K562 (cell line): ENCODE measurements around the gene HSF2. TPM values are rescaled to one million over a fixed set of nuclear protein-coding genes. Genes with fewer than 3 reads are reported as not detected.

Experiments
- ATAC-seq: fragments of 200-7000 bp; cut with Tn5 transposase; 3 replicates; pipeline ENCODE4 v1.9.1; 2020; ENCODE audit warnings: moderate library complexity
- BruUV-seq: library from RNA; stranded (reverse); fragments of 400-500 nt; replicated peaks from 2 replicates; lab custom pipeline; 2021; lab: Mats Ljungman, UMichigan
- CTCF ChIA-PET: fragments of 300-600 bp; formaldehyde crosslinking; extraction: SDS; loops from one replicate; lab custom pipeline; 2021; ENCODE audit warnings: low intra/inter-chr PET ratio; lab: Yijun Ruan, JAX
- POLR2A ChIA-PET: fragments of 300-600, 350-650 bp; sonication (Branson Sonifier 250); formaldehyde crosslinking; extraction: SDS; loops from one replicate; lab custom pipeline; 2021; ENCODE audit warnings: antibody characterized with exemption, inconsistent platforms; lab: Yijun Ruan, JAX
- DNase-seq, 4 experiments: peaks; one replicate each; pipeline versions ENCODE4 v3.0.0 to v3.0.0-alpha.2; 2011 to 2018; ENCODE audit warnings: low spot score in 3 of 4, mixed read lengths in 3 of 4; ENCODE audit errors: extremely low read depth in 1 of 4
- FAIRE-seq: peaks from 2 replicates; lab custom pipeline; 2011; peaks lifted over from hg19 to GRCh38; lab: Jason Lieb, UNC
- H2AFZ ChIP-seq: 2 replicates; pipeline ENCODE4 v1.6.0; 2011; ENCODE audit warnings: low read depth, low read length, control low read depth, inconsistent platforms
- H3K27ac ChIP-seq: fragments of 200-600 bp; 3 replicates; pipeline ENCODE4 v1.8.0; 2011; ENCODE audit warnings: low read depth, mild to moderate bottlenecking, control low read depth, inconsistent platforms, low read length, moderate library complexity, mixed read lengths; ENCODE audit errors: extremely low read depth
- H3K27me3 ChIP-seq, 2 experiments: fragments of 300-600 bp in 1 of 2; 2 replicates in 1 of 2; 3 replicates in 1 of 2; pipeline versions ENCODE4 v1.6.0 to v1.8.0; 2011; ENCODE audit warnings: inconsistent platforms in 2 of 2, low read length in 2 of 2, mild to moderate bottlenecking in 1 of 2, mixed read lengths in 1 of 2, moderate library complexity in 1 of 2; ENCODE audit not compliant: control insufficient read depth in 2 of 2, insufficient read depth in 2 of 2
- H3K36me3 ChIP-seq: fragments of 300-600 bp; 3 replicates; pipeline ENCODE4 v1.8.0; 2011; ENCODE audit warnings: mild to moderate bottlenecking, low read length, inconsistent platforms; ENCODE audit not compliant: control insufficient read depth, insufficient read depth
- H3K4me1 ChIP-seq, 2 experiments: fragments of 200-600 bp in 1 of 2; replicated peaks in 1 of 2; 2 replicates in 1 of 2; 3 replicates in 1 of 2; pipeline versions ENCODE4 v1.5.1 to v1.8.0; 2011; ENCODE audit warnings: inconsistent platforms in 2 of 2, low read length in 2 of 2, mild to moderate bottlenecking in 1 of 2, mixed read lengths in 1 of 2, moderate library complexity in 1 of 2; ENCODE audit not compliant: control insufficient read depth in 2 of 2, insufficient read depth in 2 of 2
- H3K4me2 ChIP-seq: 2 replicates; pipeline ENCODE4 v1.6.1; 2011; ENCODE audit warnings: low read length, control low read depth, inconsistent platforms, mixed read lengths; ENCODE audit not compliant: insufficient read depth
- H3K4me3 ChIP-seq: fragments of 200-600 bp; sonication (generic), shearing (Covaris generic); 2 replicates; pipeline ENCODE4 v1.5.1; 2016; ENCODE audit warnings: control low read depth, inconsistent platforms
- H3K79me2 ChIP-seq: fragments of 200-600 bp; 3 replicates; pipeline ENCODE4 v1.8.0; 2011; ENCODE audit warnings: low read length, inconsistent platforms; ENCODE audit not compliant: control insufficient read depth, insufficient read depth
- H3K9ac ChIP-seq, 2 experiments: 2 replicates each; pipeline versions ENCODE4 v1.6.0 to v1.6.1; 2011; ENCODE audit warnings: low read depth in 2 of 2, low read length in 2 of 2, control low read depth in 1 of 2, inconsistent platforms in 1 of 2, mild to moderate bottlenecking in 1 of 2, mixed read lengths in 1 of 2; ENCODE audit not compliant: insufficient read depth in 1 of 2
- H3K9me1 ChIP-seq: one replicate; pipeline ENCODE4 v1.6.0; 2011; ENCODE audit warnings: inconsistent platforms, mild to moderate bottlenecking, low read length, moderate library complexity; ENCODE audit not compliant: control insufficient read depth, insufficient read depth
- H3K9me3 ChIP-seq: replicated peaks from 2 replicates; pipeline ENCODE4 v1.5.1; 2011; ENCODE audit warnings: low read depth, low read length, inconsistent platforms; ENCODE audit not compliant: control insufficient read depth, insufficient read depth
- H4K20me1 ChIP-seq: replicated peaks from 2 replicates; pipeline ENCODE4 v1.6.1; 2011; ENCODE audit warnings: low read length, inconsistent platforms, mixed read lengths; ENCODE audit not compliant: control insufficient read depth, insufficient read depth
- ARID1B ChIP-seq: fragments of 450-650 bp; IDR thresholded peaks from 2 replicates; pipeline ENCODE4 v1.6.1; 2016; ENCODE audit warnings: antibody characterized with exemption, mild to moderate bottlenecking, inconsistent platforms
- CBFA2T2 ChIP-seq: fragments of 450-650 bp; conservative IDR thresholded peaks from 2 replicates; pipeline ENCODE4 v1.6.1; 2017; ENCODE audit warnings: mild to moderate bottlenecking
- CBFA2T3 ChIP-seq: fragments of 450-650 bp; IDR thresholded peaks from 2 replicates; pipeline ENCODE4 v1.6.1; 2017
- DPF2 ChIP-seq: fragments of 450-650 bp; IDR thresholded peaks from 2 replicates; pipeline ENCODE4 v1.6.1; 2016
- FOXM1 ChIP-seq, 2 experiments: fragments of 450-650 bp in 1 of 2; sonication (generic) in 1 of 2; formaldehyde crosslinking in 1 of 2; IDR thresholded peaks; 2 replicates each; pipeline versions ENCODE4 v1.6.1 to v1.9.0; 2017 to 2022; ENCODE audit warnings: low read depth in 2 of 2, mild to moderate bottlenecking in 2 of 2, missing genetic modification reagents in 1 of 2, moderate library complexity in 1 of 2
- JUNB ChIP-seq: fragments of 450-650 bp; formaldehyde crosslinking; conservative IDR thresholded peaks from 2 replicates; pipeline ENCODE4 v1.4.0; 2020; ENCODE audit warnings: mild to moderate bottlenecking
- KLF16 ChIP-seq: IDR thresholded peaks from 2 replicates; pipeline ENCODE4 v1.6.1; 2016; ENCODE audit warnings: antibody characterized with exemption
- NCOR1 ChIP-seq: fragments of 450-650 bp; IDR thresholded peaks from 2 replicates; pipeline ENCODE4 v1.6.1; 2016; ENCODE audit warnings: mild to moderate bottlenecking, moderate library complexity
- NFIC ChIP-seq: fragments of 450-650 bp; IDR thresholded peaks from 2 replicates; pipeline ENCODE4 v1.6.1; 2017; ENCODE audit warnings: mild to moderate bottlenecking, inconsistent platforms
- NONO ChIP-seq, 2 experiments: fragments of 200-400 bp in 1 of 2; fragments of 450-650 bp in 1 of 2; formaldehyde crosslinking in 1 of 2; IDR thresholded peaks; 2 replicates each; pipeline ENCODE4 v1.6.1; 2017; ENCODE audit warnings: low read depth in 2 of 2, mild to moderate bottlenecking in 2 of 2, moderate library complexity in 2 of 2, low read length in 1 of 2
- PTRF ChIP-seq: fragments of 450-650 bp; IDR thresholded peaks from 2 replicates; pipeline ENCODE4 v1.6.1; 2016; ENCODE audit warnings: mild to moderate bottlenecking, missing genetic modification characterization, missing compliant biosample characterization
- SRF ChIP-seq, 2 experiments: fragments of 250-450, 450-650 bp in 1 of 2; sonication (Bioruptor Pico) in 1 of 2; sonication (generic) in 1 of 2; formaldehyde crosslinking; IDR thresholded peaks; 2 replicates each; pipeline versions ENCODE4 v1.5.0 to v1.5.1; 2020 to 2022; ENCODE audit warnings: mild to moderate bottlenecking in 1 of 2, missing genetic modification reagents in 1 of 2
- TAL1 ChIP-seq: fragments of 450-650 bp; IDR thresholded peaks from 2 replicates; pipeline ENCODE4 v1.6.1; 2016; ENCODE audit warnings: mild to moderate bottlenecking
- TEAD4 ChIP-seq, 2 experiments: sonication (generic) in 1 of 2; formaldehyde crosslinking in 1 of 2; IDR thresholded peaks; 2 replicates each; pipeline versions ENCODE4 v1.6.1 to v1.8.0; 2012 to 2022; ENCODE audit warnings: borderline replicate concordance in 1 of 2, inconsistent platforms in 1 of 2, low read length in 1 of 2, mild to moderate bottlenecking in 1 of 2, missing genetic modification reagents in 1 of 2
- U2AF1 ChIP-seq: fragments of 200-400 bp; formaldehyde crosslinking; optimal IDR thresholded peaks from 2 replicates; pipeline ENCODE3; 2017; ENCODE audit warnings: mild to moderate bottlenecking, low read depth, low read length, moderate library complexity
- ZNF263 ChIP-seq: sonication (generic); formaldehyde crosslinking; IDR thresholded peaks from 2 replicates; pipeline ENCODE4 v1.8.0; 2022; ENCODE audit warnings: mild to moderate bottlenecking, missing genetic modification reagents, borderline replicate concordance
- ZNF436 ChIP-seq: fragments of 250-450, 450-650 bp; sonication (Bioruptor Pico); formaldehyde crosslinking; IDR thresholded peaks from 2 replicates; pipeline ENCODE4 v1.7.0; 2020; ENCODE audit warnings: mild to moderate bottlenecking
- ZNF740 ChIP-seq, 3 experiments: fragments of 200-800 bp in 1 of 3; sonication (Bioruptor generic) in 1 of 3; sonication (generic) in 1 of 3; formaldehyde crosslinking in 1 of 3; IDR thresholded peaks; 2 replicates each; pipeline versions ENCODE4 v1.6.1 to v1.8.0; 2016 to 2022; ENCODE audit warnings: mild to moderate bottlenecking in 2 of 3, missing compliant biosample characterization in 2 of 3, missing genetic modification characterization in 2 of 3, missing genetic modification reagents in 1 of 3
- WGBS: fragments of 100-300 bp; shearing (Covaris generic); methylation state at CpG from one replicate; pipeline ENCODE4 v1.1.6; 2016; ENCODE audit warnings: low coverage, mixed read lengths; ENCODE audit not compliant: insufficient coverage; ENCODE audit errors: missing lambda C conversion rate; 5-methylcytosine and 5-hydroxymethylcytosine counted together
- in situ Hi-C: fragments of 300-500 bp; cut with MboI; formaldehyde crosslinking; loops from 4 replicates; pipeline ENCODE4 v1.15.0; 2018; ENCODE audit warnings: inconsistent platforms, mixed read lengths
- intact Hi-C: fragments of 100-400 bp; cut with micrococcal nuclease; formaldehyde crosslinking; loops from 2 replicates; pipeline ENCODE4 v1.14.2; 2022
- polyA plus RNA-seq, 8 experiments: library from polyadenylated mRNA; depleted of rRNA in 4 of 8; stranded (reverse) in 5 of 8; unstranded in 3 of 8; fragments of >200 nt; fragmentation: Nextera tagmentation in 2 of 8; fragmentation: Illumina TruSeq in 1 of 8; extraction: Ambion mirVana in 2 of 8; extraction: Trizol in 1 of 8; gene quantifications; 2 replicates each; pipeline versions ENCODE4 v1.2.1 to v1.2.3, GENCODE V29; 2011 to 2014; ENCODE audit warnings: inconsistent platforms in 1 of 8, missing spikeins in 1 of 8
- total RNA-seq, 7 experiments: library from RNA; depleted of rRNA in 6 of 7; stranded (reverse); fragments of >200 nt in 6 of 7; fragmentation: Illumina TruSeq in 2 of 7; extraction: Trizol in 2 of 7; gene quantifications; 2 replicates each; pipeline versions ENCODE4 v1.2.1 to v1.2.3, GENCODE V29; 2011 to 2021; ENCODE audit warnings: low replicate concordance in 1 of 7
- TF ChIP-seq, protein P1 (sequence below): fragments of 250-450 bp; sonication (Bioruptor Pico); IDR thresholded peaks from 2 replicates; pipeline ENCODE4 v1.5.0; 2021; ENCODE audit warnings: mild to moderate bottlenecking, borderline replicate concordance

HSF2 gene
- total and polyA plus RNA-seq, 9 of the 15 experiments (the other 6 are each of a cell fraction or from before 2014, with no cell fraction given): 19.1 to 73.1 (median 29.2) TPM

- Histone ChIP-seq H3K27ac (no peak overlapping the region), H3K4me2 (no peak overlapping the region), H3K9ac (no peak overlapping the region), H3K4me3 (no peak overlapping the region), H3K9me1 (no peaks in the 10 kb centered on the region), H3K4me1 (no peaks in the 10 kb centered on the region; a peak in 1 of 5 replicates), H4K20me1 (no peaks in the 10 kb centered on the region), H3K27me3 (no peaks in the 10 kb centered on the region), H3K36me3 (peaks cover 75% of the 10 kb centered on the region), H2AFZ (no peak overlapping the region), H3K79me2 (no peaks in the 10 kb centered on the region; the same call in 2 of the 3 replicates), H3K9me3 (no peaks in the 10 kb centered on the region)
- 22% methylated on average over 4 of the region's 4 CpGs for WGBS
- TF ChIP-seq PTRF (tag): no peak
- no peak for TF ChIP-seq NFIC
- TF ChIP-seq CBFA2T2: peak; percentile 48; the same call in 1 of the 2 replicates
- peak; percentile 17; the same call in 1 of the 2 replicates for TF ChIP-seq FOXM1 (IDR thresholded peaks at IDR 0.05; ENCODE audit: low read depth)
- TF ChIP-seq FOXM1 (CRISPR knock-in tag; IDR thresholded peaks at IDR 0.05; ENCODE audit: low read depth): no peak
- 0 out of 2 replicates have a peak, but pooled peaks have one; percentile 12 for TF ChIP-seq KLF16
- TF ChIP-seq U2AF1: no peak
- no peak for TF ChIP-seq SRF (CRISPR knock-in tag; IDR thresholded peaks at IDR 0.05)
- TF ChIP-seq CBFA2T3: peak; percentile 77
- TF ChIP-seq ZNF436 (CRISPR knock-in tag): no peak
- peak; percentile 78 for TF ChIP-seq ARID1B
- no peak for TF ChIP-seq ZNF263 (CRISPR knock-in tag)
- no peak for TF ChIP-seq NONO (IDR thresholded peaks at IDR 0.05; ENCODE audit: low read depth in 2 of 2, low read length in 1 of 2)
- peak; percentile 61 for TF ChIP-seq TAL1
- no peak for TF ChIP-seq JUNB (CRISPR knock-in tag)
- no peak for TF ChIP-seq ZNF740 (CRISPR knock-in tag; IDR thresholded peaks at IDR 0.05)
- TF ChIP-seq ZNF740 (tag; IDR thresholded peaks at IDR 0.05): no peak
- TF ChIP-seq NCOR1: 0 out of 2 replicates have a peak, but pooled peaks have one; percentile 39
- peak; percentile 84 for TF ChIP-seq TEAD4 (IDR thresholded peaks at IDR 0.05; ENCODE audit: low read length)
- no peak for TF ChIP-seq TEAD4 (CRISPR knock-in tag; IDR thresholded peaks at IDR 0.05; ENCODE audit: borderline replicate concordance)
- TF ChIP-seq, protein P1, sequence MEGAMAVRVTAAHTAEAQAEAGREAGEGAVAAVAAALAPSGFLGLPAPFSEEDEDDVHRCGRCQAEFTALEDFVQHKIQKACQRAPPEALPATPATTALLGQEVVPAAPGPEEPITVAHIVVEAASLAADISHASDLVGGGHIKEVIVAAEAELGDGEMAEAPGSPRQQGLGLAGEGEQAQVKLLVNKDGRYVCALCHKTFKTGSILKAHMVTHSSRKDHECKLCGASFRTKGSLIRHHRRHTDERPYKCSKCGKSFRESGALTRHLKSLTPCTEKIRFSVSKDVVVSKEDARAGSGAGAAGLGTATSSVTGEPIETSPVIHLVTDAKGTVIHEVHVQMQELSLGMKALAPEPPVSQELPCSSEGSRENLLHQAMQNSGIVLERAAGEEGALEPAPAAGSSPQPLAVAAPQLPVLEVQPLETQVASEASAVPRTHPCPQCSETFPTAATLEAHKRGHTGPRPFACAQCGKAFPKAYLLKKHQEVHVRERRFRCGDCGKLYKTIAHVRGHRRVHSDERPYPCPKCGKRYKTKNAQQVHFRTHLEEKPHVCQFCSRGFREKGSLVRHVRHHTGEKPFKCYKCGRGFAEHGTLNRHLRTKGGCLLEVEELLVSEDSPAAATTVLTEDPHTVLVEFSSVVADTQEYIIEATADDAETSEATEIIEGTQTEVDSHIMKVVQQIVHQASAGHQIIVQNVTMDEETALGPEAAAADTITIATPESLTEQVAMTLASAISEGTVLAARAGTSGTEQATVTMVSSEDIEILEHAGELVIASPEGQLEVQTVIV: no peak
- peak; percentile 67 for TF ChIP-seq DPF2
- FAIRE-seq: peak; percentile 75
- ChIA-PET CTCF (no interaction called here), POLR2A (interaction anchor here (0.6 to 1.5 kb wide), 5 partner anchors 9 to 361 kb away, joined by 3 to 4 read pairs (median 3); no protein-coding TSS in a partner anchor)
- peak; percentile 81 for ATAC-seq
- no TSS peak for BruUV-seq
- DNase-seq: peak in 2 of 4 experiments; percentile 10 to 56
- in situ Hi-C loops (no loop called here), intact Hi-C loops (loop anchor here (5.0 kb wide), 1 partner anchor 49 kb away; no protein-coding TSS in a partner anchor)
Measured at GRCh38 chr6:122431780-122432179, 32.3 kb downstream of the HSF2 start.
